ENCODE results near the gene MROH2A. TPM values are rescaled to one million over a fixed set of nuclear protein-coding genes. Genes with fewer than 3 reads are reported as not detected.

Gene MROH2A
- total RNA-seq, 1 experiment from 2014 or later: not detected

DNA sequence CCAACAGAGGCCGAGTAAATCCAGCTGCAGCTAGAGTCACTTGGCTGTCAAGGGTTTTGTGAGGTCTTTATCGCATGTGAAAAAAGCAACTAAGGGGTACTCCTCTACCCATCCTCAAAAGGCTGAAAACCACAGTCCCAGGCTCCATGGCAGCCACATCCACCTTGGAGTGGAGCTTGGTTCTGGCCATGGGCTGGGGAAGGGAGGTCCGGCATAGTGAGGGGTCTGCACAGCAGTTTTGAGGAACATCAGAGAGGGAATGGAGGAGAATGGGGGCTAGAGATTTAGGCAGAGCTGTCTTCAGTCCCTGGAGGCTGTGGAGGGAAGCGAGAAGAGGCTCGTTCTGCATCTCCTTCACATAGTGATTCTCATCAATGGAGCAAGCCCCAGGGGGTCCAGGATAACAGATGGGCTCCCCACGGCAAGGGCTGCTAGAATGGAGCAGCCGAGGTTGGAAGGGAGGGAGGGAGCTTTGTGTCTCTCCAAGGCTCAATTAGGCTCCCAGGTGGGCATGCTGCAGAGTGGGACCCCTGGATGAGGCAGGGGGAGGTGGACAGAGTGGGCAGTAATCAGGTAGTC, 21.0 kb downstream of the MROH2A start:
- Histone ChIP-seq H3K4me2 (ENCODE audit: low read length) (no peak overlapping the region), H3K79me2 (ENCODE audit: insufficient read depth, low read length) (no peaks in the 10 kb centered on the region), H3K9ac (ENCODE audit: low read length) (no peak overlapping the region), H3K9me3 (ENCODE audit: control insufficient read depth in 1 of 2, insufficient read depth in 1 of 2, low read depth in 1 of 2, low read length in 2 of 2) (no peaks in the 10 kb centered on the region), H3K4me1 (ENCODE audit: control insufficient read depth in 1 of 2, insufficient read depth in 2 of 2, low read length in 2 of 2) (peaks cover 5 to 9% of the 10 kb centered on the region in 2 experiments; a peak in 3 of 4 replicates), H2AFZ (ENCODE audit: low read depth, low read length, poor library complexity, severe bottlenecking) (no peak overlapping the region), H3K9me2 (ENCODE audit: insufficient read depth) (no peaks in the 10 kb centered on the region), H3K36me3 (ENCODE audit: control insufficient read depth in 1 of 2, insufficient read depth in 2 of 2, low read length in 2 of 2) (no peaks in the 10 kb centered on the region), H3K4me3 (replicated peaks in 1 of 2; ENCODE audit: low read depth in 1 of 2, low read length in 2 of 2) (no peak overlapping the region), H4K20me1 (ENCODE audit: insufficient read depth) (no peaks in the 10 kb centered on the region), H3K27me3 (ENCODE audit: insufficient read depth, low read length) (no peaks in the 10 kb centered on the region), H3K27ac (ENCODE audit: low read depth, low read length) (no peak overlapping the region)
- no TSS peak for BruUV-seq (replicated peaks)
- ChIA-PET RAD21 (ENCODE audit: low non-redundant PET in 1 of 2, low total read pairs in 2 of 2, uncharacterized antibody in 2 of 2, unreplicated experiment in 2 of 2) (no interaction called here), POLR2A (no interaction called here), CTCF (no interaction called here)
- ATAC-seq (no peak), DNase-seq (ENCODE audit: low read depth, low spot score) (no peak)
- intact Hi-C loops (cut with micrococcal nuclease): no loop called here
- TF ChIP-seq, protein P1, sequence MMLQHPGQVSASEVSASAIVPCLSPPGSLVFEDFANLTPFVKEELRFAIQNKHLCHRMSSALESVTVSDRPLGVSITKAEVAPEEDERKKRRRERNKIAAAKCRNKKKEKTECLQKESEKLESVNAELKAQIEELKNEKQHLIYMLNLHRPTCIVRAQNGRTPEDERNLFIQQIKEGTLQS (IDR thresholded peaks at IDR 0.05): no peak
- TF ChIP-seq EGR1 (IDR thresholded peaks at IDR 0.05; ENCODE audit: low read depth) (no peak), EZH2phosphoT487 (IDR thresholded peaks at IDR 0.05; ENCODE audit: borderline replicate concordance) (no peak), CBX3 (IDR thresholded peaks at IDR 0.05; ENCODE audit: low read depth) (no peak), POLR2A (IDR thresholded peaks at IDR 0.05; ENCODE audit: borderline replicate concordance, extremely low read depth, insufficient read depth, insufficient read length) (no peak), SP1 (IDR thresholded peaks at IDR 0.05; ENCODE audit: low read depth) (no peak), CTCF (IDR thresholded peaks at IDR 0.05 in 2 of 3, conservative IDR thresholded peaks at IDR 0.05 in 1 of 3; ENCODE audit: borderline replicate concordance in 1 of 3, insufficient read depth in 1 of 3, low read depth in 2 of 3, low read length in 2 of 3) (no peak), EZH2 (IDR thresholded peaks at IDR 0.05) (no peak), CEBPB (IDR thresholded peaks at IDR 0.05; ENCODE audit: low read depth) (no peak), FOSL1 (IDR thresholded peaks at IDR 0.05; ENCODE audit: low read depth) (no peak)
- TF ChIP-seq, protein P2, sequence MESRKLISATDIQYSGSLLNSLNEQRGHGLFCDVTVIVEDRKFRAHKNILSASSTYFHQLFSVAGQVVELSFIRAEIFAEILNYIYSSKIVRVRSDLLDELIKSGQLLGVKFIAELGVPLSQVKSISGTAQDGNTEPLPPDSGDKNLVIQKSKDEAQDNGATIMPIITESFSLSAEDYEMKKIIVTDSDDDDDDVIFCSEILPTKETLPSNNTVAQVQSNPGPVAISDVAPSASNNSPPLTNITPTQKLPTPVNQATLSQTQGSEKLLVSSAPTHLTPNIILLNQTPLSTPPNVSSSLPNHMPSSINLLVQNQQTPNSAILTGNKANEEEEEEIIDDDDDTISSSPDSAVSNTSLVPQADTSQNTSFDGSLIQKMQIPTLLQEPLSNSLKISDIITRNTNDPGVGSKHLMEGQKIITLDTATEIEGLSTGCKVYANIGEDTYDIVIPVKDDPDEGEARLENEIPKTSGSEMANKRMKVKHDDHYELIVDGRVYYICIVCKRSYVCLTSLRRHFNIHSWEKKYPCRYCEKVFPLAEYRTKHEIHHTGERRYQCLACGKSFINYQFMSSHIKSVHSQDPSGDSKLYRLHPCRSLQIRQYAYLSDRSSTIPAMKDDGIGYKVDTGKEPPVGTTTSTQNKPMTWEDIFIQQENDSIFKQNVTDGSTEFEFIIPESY (IDR thresholded peaks at IDR 0.05; ENCODE audit: extremely low read depth, insufficient replicate concordance, low read length): no peak

Measured in HCT116 (cell line).